GM23338 (cell line): ENCODE measurements around the gene TBL3.

Experiments used
- EZH2 ChIP-seq: fragments of 200-600 bp; sonication (generic); IDR thresholded peaks from one replicate; pipeline ENCODE4 v1.8.0; 2017; ENCODE audit warnings: antibody characterized with exemption, mild to moderate bottlenecking, low read depth; ENCODE audit not compliant: unreplicated experiment
- POLR2AphosphoS5 ChIP-seq: IDR thresholded peaks from 2 replicates; pipeline ENCODE4 v1.6.1; 2016; ENCODE audit warnings: antibody characterized with exemption, low read depth
- ZNF331 ChIP-seq: fragments of 250-450 bp; sonication (Bioruptor Pico); IDR thresholded peaks from 2 replicates; pipeline ENCODE4 v1.5.0; 2020; ENCODE audit warnings: low read depth, mild to moderate bottlenecking, moderate library complexity
- TF ChIP-seq, protein P1 (sequence below): IDR thresholded peaks from one replicate; pipeline ENCODE4 v1.6.1; 2018; ENCODE audit warnings: antibody characterized with exemption; ENCODE audit not compliant: unreplicated experiment
- TF ChIP-seq, protein P2 (sequence below), 2 experiments: fragments of 200-600 bp in 1 of 2; sonication (generic) in 1 of 2; conservative IDR thresholded peaks; 2 replicates each; pipeline versions ENCODE4 v1.5.1 to v1.6.1; 2016 to 2017; ENCODE audit warnings: antibody characterized with exemption in 2 of 2, low read depth in 2 of 2, mild to moderate bottlenecking in 2 of 2, moderate library complexity in 1 of 2

GRCh38 chr16:2025251-2025650, 53.4 kb downstream of the TBL3 start:
- TF ChIP-seq, protein P1, sequence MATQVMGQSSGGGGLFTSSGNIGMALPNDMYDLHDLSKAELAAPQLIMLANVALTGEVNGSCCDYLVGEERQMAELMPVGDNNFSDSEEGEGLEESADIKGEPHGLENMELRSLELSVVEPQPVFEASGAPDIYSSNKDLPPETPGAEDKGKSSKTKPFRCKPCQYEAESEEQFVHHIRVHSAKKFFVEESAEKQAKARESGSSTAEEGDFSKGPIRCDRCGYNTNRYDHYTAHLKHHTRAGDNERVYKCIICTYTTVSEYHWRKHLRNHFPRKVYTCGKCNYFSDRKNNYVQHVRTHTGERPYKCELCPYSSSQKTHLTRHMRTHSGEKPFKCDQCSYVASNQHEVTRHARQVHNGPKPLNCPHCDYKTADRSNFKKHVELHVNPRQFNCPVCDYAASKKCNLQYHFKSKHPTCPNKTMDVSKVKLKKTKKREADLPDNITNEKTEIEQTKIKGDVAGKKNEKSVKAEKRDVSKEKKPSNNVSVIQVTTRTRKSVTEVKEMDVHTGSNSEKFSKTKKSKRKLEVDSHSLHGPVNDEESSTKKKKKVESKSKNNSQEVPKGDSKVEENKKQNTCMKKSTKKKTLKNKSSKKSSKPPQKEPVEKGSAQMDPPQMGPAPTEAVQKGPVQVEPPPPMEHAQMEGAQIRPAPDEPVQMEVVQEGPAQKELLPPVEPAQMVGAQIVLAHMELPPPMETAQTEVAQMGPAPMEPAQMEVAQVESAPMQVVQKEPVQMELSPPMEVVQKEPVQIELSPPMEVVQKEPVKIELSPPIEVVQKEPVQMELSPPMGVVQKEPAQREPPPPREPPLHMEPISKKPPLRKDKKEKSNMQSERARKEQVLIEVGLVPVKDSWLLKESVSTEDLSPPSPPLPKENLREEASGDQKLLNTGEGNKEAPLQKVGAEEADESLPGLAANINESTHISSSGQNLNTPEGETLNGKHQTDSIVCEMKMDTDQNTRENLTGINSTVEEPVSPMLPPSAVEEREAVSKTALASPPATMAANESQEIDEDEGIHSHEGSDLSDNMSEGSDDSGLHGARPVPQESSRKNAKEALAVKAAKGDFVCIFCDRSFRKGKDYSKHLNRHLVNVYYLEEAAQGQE, result no peak
- TF ChIP-seq EZH2, result no peak
- TF ChIP-seq, protein P2, sequence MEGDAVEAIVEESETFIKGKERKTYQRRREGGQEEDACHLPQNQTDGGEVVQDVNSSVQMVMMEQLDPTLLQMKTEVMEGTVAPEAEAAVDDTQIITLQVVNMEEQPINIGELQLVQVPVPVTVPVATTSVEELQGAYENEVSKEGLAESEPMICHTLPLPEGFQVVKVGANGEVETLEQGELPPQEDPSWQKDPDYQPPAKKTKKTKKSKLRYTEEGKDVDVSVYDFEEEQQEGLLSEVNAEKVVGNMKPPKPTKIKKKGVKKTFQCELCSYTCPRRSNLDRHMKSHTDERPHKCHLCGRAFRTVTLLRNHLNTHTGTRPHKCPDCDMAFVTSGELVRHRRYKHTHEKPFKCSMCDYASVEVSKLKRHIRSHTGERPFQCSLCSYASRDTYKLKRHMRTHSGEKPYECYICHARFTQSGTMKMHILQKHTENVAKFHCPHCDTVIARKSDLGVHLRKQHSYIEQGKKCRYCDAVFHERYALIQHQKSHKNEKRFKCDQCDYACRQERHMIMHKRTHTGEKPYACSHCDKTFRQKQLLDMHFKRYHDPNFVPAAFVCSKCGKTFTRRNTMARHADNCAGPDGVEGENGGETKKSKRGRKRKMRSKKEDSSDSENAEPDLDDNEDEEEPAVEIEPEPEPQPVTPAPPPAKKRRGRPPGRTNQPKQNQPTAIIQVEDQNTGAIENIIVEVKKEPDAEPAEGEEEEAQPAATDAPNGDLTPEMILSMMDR (conservative IDR thresholded peaks at IDR 0.05; ENCODE audit: low read depth in 2 of 2), result no peak
- no peak for TF ChIP-seq POLR2AphosphoS5
- no peak for TF ChIP-seq ZNF331 (CRISPR knock-in tag)
